LNCAP (cell line): ENCODE measurements around the gene PHF2.

Experiments
- CTCF ChIP-seq: fragments of 450-650 bp; IDR thresholded peaks from 2 replicates; pipeline ENCODE4 v1.5.1; 2017; ENCODE audit warnings: mild to moderate bottlenecking

The PHF2 gene

GRCh38 chr9:93646640-93647178 lies 70.3 kb downstream of the PHF2 start:
- no peak for TF ChIP-seq CTCF

GRCh38 chr9:93648181-93648580 lies 71.8 kb downstream of the PHF2 start:
- TF ChIP-seq CTCF = no peak

GRCh38 chr9:93648836-93649235 lies 72.5 kb downstream of the PHF2 start:
- TF ChIP-seq CTCF = no peak

- TF ChIP-seq CTCF = no peak
Observed at GRCh38 chr9:93649610-93650261, 73.4 kb downstream of the PHF2 start.

- TF ChIP-seq CTCF = no peak
Observed at GRCh38 chr9:93650448-93650847, 74.1 kb downstream of the PHF2 start.

GRCh38 chr9:93651521-93651950 lies 75.2 kb downstream of the PHF2 start:
- no peak for TF ChIP-seq CTCF

GRCh38 chr9:93652604-93653592 lies 76.5 kb downstream of the PHF2 start:
- TF ChIP-seq CTCF = no peak
